Breast epithelium (tissue), 3 donors: Measurements from ENCODE around the gene CASK.

Experiments used
- POLR2A ChIP-seq: fragments of 450-650 bp; IDR thresholded peaks from one replicate; pipeline ENCODE4 v1.6.1; 2016; ENCODE audit warnings: antibody characterized with exemption, mild to moderate bottlenecking, moderate library complexity
- TF ChIP-seq, protein P1 (sequence below), 3 donors: fragments of 450-650 bp; IDR thresholded peaks; one replicate each; pipeline ENCODE4 v1.5.1; 2016 to 2017; ENCODE audit warnings: antibody characterized with exemption in 3 of 3, mild to moderate bottlenecking in 3 of 3, moderate library complexity in 3 of 3

DNA sequence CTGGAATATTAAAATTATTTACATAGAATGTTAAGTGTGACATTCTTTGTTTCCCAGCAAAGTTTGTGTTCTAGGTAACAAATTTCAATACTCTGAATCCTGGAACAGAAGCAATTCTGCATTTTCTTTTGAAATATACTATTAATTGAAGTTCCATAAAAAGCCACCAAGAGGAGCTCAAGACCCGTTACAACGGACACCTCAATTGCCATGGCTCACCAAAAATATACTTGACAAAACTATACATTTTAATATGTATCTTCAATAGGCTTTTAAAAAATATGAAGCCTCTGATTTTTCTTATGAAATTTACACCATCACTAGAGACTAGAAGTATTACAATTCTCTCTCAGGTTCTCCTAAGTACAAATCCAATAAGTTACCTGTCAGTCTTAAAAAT, 364.8 kb downstream of the CASK start:
- TF ChIP-seq, protein P1, sequence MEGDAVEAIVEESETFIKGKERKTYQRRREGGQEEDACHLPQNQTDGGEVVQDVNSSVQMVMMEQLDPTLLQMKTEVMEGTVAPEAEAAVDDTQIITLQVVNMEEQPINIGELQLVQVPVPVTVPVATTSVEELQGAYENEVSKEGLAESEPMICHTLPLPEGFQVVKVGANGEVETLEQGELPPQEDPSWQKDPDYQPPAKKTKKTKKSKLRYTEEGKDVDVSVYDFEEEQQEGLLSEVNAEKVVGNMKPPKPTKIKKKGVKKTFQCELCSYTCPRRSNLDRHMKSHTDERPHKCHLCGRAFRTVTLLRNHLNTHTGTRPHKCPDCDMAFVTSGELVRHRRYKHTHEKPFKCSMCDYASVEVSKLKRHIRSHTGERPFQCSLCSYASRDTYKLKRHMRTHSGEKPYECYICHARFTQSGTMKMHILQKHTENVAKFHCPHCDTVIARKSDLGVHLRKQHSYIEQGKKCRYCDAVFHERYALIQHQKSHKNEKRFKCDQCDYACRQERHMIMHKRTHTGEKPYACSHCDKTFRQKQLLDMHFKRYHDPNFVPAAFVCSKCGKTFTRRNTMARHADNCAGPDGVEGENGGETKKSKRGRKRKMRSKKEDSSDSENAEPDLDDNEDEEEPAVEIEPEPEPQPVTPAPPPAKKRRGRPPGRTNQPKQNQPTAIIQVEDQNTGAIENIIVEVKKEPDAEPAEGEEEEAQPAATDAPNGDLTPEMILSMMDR (IDR thresholded peaks at IDR 0.05): peak in 1 of 3 donors; percentile 13
- no peak for TF ChIP-seq POLR2A
